ENCODE data around the gene CRNKL1. TPM values are rescaled to one million over a fixed set of nuclear protein-coding genes. Genes with fewer than 3 reads are reported as not detected.

CRNKL1 gene
- total and polyA plus RNA-seq, 11 donors = 11.4 to 21.5 (median 15.7) TPM

DNA sequence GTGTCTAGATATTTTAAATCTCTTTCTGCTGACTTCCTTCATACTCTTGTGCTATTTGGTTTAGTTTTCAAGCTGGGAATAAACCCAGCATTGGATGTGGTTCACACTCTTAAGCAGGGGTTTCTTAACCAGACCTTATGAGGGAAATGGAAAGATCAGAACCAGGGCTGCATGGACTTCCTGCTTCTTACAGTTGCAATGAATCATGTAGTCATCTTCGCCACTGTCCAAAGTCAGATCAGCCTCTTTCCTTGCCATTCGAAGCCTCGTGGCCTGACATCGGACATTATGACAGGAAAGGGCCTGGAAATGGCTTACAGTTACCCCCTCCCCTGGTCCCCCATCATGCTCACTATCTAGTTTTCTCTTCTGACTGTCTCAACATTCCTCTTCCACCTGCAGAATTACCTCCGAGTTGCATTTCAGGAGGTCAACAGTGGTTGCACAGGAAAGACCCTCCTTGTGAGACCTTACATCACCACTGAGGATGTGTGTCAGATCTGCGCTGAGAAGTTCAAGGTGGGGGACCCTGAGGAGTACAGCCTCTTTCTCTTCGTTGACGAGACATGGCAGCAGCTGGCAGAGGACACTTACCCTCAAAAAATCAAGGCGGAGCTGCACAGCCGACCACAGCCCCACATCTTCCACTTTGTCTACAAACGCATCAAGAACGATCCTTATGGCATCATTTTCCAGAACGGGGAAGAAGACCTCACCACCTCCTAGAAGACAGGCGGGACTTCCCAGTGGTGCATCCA, 51.9 kb downstream of the CRNKL1 start:
- DNase-seq = no peak
- 75 to 82% (median 77%) methylated on average over 14 of the region's 14 CpGs for WGBS, 4 donors
- H3K4me1 ChIP-seq = peaks cover 7 to 97% (median 53%) of the 10 kb centered on the region in 12 donors

DNA sequence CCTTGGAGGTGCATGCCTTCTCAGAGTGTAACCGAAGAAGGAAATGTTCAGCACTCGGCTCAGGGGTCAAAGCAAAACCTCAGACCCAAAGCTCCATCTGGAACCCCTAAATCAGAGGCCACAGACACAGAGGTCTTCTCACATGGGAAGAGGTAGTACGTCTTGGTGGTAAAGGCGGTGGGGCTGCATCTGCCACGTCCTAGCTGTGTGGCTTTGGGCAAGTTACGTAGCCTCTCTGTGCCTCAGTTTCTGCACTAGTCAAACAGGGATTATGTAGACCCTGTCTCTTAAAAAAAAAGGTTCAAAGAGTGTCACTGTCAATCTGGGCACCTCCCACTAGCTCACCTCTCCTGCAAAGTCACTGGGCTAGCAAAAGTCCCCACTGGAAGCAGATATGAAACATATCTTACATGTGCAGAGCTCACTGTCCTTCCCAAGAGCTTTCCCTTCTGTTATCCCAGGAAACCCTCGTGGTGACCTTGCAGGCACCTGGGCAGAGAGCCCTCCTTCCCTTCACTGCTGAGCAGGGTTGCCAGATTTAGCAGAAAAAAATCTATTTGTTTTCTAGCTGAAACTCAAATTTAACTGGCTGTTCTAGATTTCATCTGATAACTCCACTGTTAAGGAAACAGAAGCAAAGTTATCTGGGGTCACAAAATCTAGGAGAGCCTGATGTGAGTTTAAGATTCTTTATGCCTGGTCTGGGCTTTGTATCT, 53.1 kb downstream of the CRNKL1 start:
- WGBS, 4 donors = 72 to 78% (median 77%) methylated on average over 7 of the region's 7 CpGs
- H3K4me3 ChIP-seq = no peak overlapping the region
- peaks cover 17 to 99% (median 63%) of the 10 kb centered on the region in 12 donors for H3K4me1 ChIP-seq
- H3K27me3 ChIP-seq = no peaks in the 10 kb centered on the region
- H3K27ac ChIP-seq = peak overlapping the region in 4 of 12 donors; percentile 4 to 90 (median 10)
- no peak for TF ChIP-seq POLR2A (IDR thresholded peaks at IDR 0.05)
- TF ChIP-seq, protein P1, sequence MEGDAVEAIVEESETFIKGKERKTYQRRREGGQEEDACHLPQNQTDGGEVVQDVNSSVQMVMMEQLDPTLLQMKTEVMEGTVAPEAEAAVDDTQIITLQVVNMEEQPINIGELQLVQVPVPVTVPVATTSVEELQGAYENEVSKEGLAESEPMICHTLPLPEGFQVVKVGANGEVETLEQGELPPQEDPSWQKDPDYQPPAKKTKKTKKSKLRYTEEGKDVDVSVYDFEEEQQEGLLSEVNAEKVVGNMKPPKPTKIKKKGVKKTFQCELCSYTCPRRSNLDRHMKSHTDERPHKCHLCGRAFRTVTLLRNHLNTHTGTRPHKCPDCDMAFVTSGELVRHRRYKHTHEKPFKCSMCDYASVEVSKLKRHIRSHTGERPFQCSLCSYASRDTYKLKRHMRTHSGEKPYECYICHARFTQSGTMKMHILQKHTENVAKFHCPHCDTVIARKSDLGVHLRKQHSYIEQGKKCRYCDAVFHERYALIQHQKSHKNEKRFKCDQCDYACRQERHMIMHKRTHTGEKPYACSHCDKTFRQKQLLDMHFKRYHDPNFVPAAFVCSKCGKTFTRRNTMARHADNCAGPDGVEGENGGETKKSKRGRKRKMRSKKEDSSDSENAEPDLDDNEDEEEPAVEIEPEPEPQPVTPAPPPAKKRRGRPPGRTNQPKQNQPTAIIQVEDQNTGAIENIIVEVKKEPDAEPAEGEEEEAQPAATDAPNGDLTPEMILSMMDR (IDR thresholded peaks at IDR 0.05) = no peak
- DNase-seq = no peak
- H3K9me3 ChIP-seq = no peaks in the 10 kb centered on the region
- peaks cover 0 to 80% (median 72%) of the 10 kb centered on the region in 9 donors for H3K36me3 ChIP-seq
- intact Hi-C loops (cut with DNase I) = loop anchor here in 8 of 10 donors (5.0 to 10.0 kb wide), 7 partner anchors 92 to 307 kb away; no protein-coding TSS in a partner anchor
- ATAC-seq = no peak

More for the DNA sequence above, 51.9 kb downstream of the CRNKL1 start:
- no peaks in the 10 kb centered on the region for H3K27me3 ChIP-seq
- peak overlapping the region in 2 of 12 donors; percentile 11 to 90 for H3K27ac ChIP-seq
- no peak overlapping the region for H3K4me3 ChIP-seq
- intact Hi-C loops (cut with DNase I) = no loop called here
- no peak for ATAC-seq
- TF ChIP-seq, protein P1 (IDR thresholded peaks at IDR 0.05) = no peak
- TF ChIP-seq POLR2A (IDR thresholded peaks at IDR 0.05) = no peak
- peaks cover 0 to 76% (median 64%) of the 10 kb centered on the region in 9 donors for H3K36me3 ChIP-seq
- H3K9me3 ChIP-seq = no peaks in the 10 kb centered on the region

DNA sequence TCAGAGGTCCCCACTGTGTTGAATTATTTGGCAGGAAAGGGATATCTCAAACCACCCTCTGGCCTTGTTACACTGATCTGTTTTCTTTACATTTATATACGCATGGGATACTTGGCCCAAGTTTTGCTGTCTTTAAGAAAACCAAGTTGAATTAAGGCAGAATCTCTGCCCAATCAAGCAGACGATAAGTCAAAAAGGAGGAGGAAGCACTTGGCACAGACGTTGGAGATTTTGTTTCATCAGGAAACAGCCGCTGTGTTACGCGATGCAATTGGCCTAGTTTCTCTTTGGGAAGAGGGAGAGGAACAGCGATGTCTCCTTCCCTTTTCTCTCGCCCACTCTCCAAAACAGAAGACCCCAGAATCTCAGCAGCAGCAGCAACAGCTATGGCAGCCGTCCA, 55.3 kb downstream of the CRNKL1 start:
- Histone ChIP-seq H3K4me3 (no peak overlapping the region), H3K36me3 (peaks cover 0 to 91% (median 77%) of the 10 kb centered on the region in 9 donors), H3K27ac (peak overlapping the region in 10 of 12 donors; percentile 24 to 78 (median 58)), H3K4me1 (peaks cover 21 to 99% (median 64%) of the 10 kb centered on the region in 12 donors), H3K27me3 (no peaks in the 10 kb centered on the region), H3K9me3 (no peaks in the 10 kb centered on the region)
- intact Hi-C loops (cut with DNase I) = loop anchor here in 8 of 10 donors (5.0 to 10.0 kb wide), 7 partner anchors 90 to 305 kb away; no protein-coding TSS in a partner anchor
- ATAC-seq (no peak), DNase-seq (no peak)
- no peak for TF ChIP-seq POLR2A (IDR thresholded peaks at IDR 0.05)
- TF ChIP-seq, protein P1 (IDR thresholded peaks at IDR 0.05) = no peak
- 32 to 47% (median 40%) methylated on average over 9 of the region's 9 CpGs for WGBS, 4 donors

DNA sequence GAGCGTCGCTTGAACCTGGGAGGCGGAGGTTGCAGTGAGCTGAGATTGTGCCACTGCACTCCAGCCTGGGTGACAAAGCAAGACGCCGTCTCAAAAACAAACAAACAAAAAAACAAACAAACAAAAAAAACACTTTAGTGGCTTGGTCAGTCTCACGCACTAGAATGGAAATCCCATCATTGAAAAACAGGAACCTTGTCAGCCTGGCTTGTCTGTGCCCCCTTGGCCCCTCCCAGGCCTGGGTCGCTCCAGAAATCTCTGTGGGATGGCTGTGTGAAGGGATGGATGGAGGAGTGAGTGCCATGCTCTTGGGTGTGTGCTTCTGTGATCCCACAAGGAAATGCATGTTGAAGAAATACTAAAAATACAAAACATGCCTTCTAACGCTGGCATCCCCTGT, 56.0 kb downstream of the CRNKL1 start:
- Histone ChIP-seq H3K9me3 (no peaks in the 10 kb centered on the region), H3K4me3 (no peak overlapping the region), H3K27ac (peak overlapping the region in 8 of 12 donors; percentile 4 to 78 (median 58)), H3K4me1 (peaks cover 27 to 99% (median 70%) of the 10 kb centered on the region in 12 donors), H3K27me3 (no peaks in the 10 kb centered on the region), H3K36me3 (peaks cover 0 to 91% (median 77%) of the 10 kb centered on the region in 9 donors)
- 76 to 82% (median 81%) methylated on average over 8 of the region's 8 CpGs for WGBS, 4 donors
- TF ChIP-seq POLR2A (IDR thresholded peaks at IDR 0.05) = no peak
- TF ChIP-seq, protein P1 (IDR thresholded peaks at IDR 0.05) = no peak
- intact Hi-C loops (cut with DNase I) = loop anchor here in 8 of 10 donors (5.0 to 10.0 kb wide), 7 partner anchors 89 to 304 kb away; no protein-coding TSS in a partner anchor
- no peak for ATAC-seq
- no peak for DNase-seq
